Activated naive CD4-positive, alpha-beta T cell treated with anti-CD3 and anti-CD28 coated beads for 36 hours (primary cell): ENCODE data around the gene LIM2. TPM values are rescaled to one million over a fixed set of nuclear protein-coding genes. Genes with fewer than 3 reads are reported as not detected.

Experiments
- CTCF ChIA-PET: fragments of 350-600 bp; sonication (Branson Sonifier 250); formaldehyde crosslinking; loops from one replicate; lab custom pipeline; 2021; ENCODE audit warnings: antibody characterized with exemption; lab: Charles Lee
- DNase-seq: peaks from one replicate; pipeline ENCODE4 v3.0.0-alpha.2; 2020
- H3K27ac Mint-ChIP-seq: one replicate; pipeline ENCODE4 v1.8.0; 2021; ENCODE audit warnings: mild to moderate bottlenecking, mixed read lengths
- H3K27me3 Mint-ChIP-seq: one replicate; pipeline ENCODE4 v1.8.0; 2021; ENCODE audit warnings: low read depth, mixed read lengths
- H3K36me3 Mint-ChIP-seq: one replicate; pipeline ENCODE4 v1.8.0; 2021; ENCODE audit warnings: low read depth, mixed read lengths
- H3K4me1 Mint-ChIP-seq: one replicate; pipeline ENCODE4 v1.8.0; 2021; ENCODE audit warnings: low read depth, mixed read lengths
- H3K4me3 Mint-ChIP-seq: one replicate; pipeline ENCODE4 v1.8.0; 2021; ENCODE audit warnings: mild to moderate bottlenecking, moderate library complexity, mixed read lengths
- H3K9me3 Mint-ChIP-seq: one replicate; pipeline ENCODE4 v1.8.0; 2021; ENCODE audit warnings: mixed read lengths
- intact Hi-C: fragments of 100-400 bp; cut with micrococcal nuclease; formaldehyde crosslinking; loops from one replicate; pipeline ENCODE4 v1.15.1; 2023
- total RNA-seq, 2 experiments: library from RNA; stranded (reverse); gene quantifications; one replicate each; pipeline ENCODE4 v1.2.3, GENCODE V29; 2021

Gene LIM2
- total RNA-seq, 2 experiments from 2014 or later: not detected

DNA sequence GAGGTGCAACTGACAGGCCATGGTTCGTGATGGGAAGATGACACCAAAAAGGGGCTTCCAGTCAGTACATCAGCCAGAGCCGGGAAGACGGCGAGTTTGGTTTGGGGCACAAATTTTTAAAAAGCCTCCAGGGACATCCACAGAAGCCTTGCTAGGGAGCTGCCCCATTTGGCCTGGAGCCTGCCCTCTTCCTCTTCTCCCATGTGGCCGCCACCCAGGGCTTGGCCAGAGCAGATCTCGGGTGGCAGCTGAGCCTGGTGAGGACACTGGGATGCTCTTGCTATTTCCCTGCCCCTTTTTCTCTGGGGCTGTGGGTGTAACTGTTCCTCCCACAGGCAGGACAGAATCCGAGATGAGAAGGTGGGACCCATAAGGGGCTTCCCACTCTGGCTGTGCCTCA, 29.8 kb downstream of the LIM2 start:
- CTCF ChIA-PET: no interaction called here
- H3K4me3 Mint-ChIP-seq: no peak overlapping the region
- peaks cover 5% of the 10 kb centered on the region for H3K36me3 Mint-ChIP-seq
- intact Hi-C loops: no loop called here
- DNase-seq: no peak
- H3K27me3 Mint-ChIP-seq: no peaks in the 10 kb centered on the region
- peaks cover 27% of the 10 kb centered on the region for H3K4me1 Mint-ChIP-seq
- no peaks in the 10 kb centered on the region for H3K9me3 Mint-ChIP-seq
- no peak overlapping the region for H3K27ac Mint-ChIP-seq

DNA sequence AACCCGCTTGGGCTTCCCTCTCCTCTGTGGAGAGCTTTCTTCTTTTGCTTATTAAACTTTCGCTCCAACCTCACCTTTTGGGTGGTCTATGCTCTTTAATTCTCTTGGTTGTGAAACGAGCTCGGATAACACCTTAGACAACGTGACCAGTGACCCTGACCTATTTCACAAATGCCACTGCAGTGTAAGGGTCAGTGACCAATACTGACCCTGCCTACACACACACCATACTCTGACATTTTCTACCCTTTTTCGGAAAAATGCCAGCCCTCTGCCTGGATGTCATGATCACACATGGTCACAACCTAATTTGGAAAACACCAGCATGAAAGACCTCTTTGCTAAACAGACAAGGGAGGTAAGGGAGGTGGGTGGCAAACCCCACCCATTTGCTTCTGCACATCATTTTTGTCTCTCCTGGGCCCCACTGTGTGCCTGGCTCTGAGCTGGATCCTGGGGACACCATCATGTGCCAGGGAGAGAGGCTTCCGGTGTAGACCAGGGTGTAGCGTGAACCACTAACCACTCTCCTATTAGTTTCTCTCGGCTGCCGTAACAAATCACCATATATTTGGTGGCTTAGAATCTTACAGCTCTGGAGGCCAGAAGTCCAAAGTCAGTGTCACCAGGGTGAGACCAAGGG, 31.5 kb downstream of the LIM2 start:
- no peak for DNase-seq
- Mint-ChIP-seq H3K9me3 (no peaks in the 10 kb centered on the region), H3K4me1 (peaks cover 21% of the 10 kb centered on the region), H3K27me3 (no peaks in the 10 kb centered on the region), H3K27ac (no peak overlapping the region), H3K36me3 (peaks cover 8% of the 10 kb centered on the region), H3K4me3 (no peak overlapping the region)
- intact Hi-C loops: no loop called here
- CTCF ChIA-PET: interaction anchor here (1.3 kb wide), 1 partner anchor 57 kb away, joined by 4 read pairs; no protein-coding TSS in a partner anchor

DNA sequence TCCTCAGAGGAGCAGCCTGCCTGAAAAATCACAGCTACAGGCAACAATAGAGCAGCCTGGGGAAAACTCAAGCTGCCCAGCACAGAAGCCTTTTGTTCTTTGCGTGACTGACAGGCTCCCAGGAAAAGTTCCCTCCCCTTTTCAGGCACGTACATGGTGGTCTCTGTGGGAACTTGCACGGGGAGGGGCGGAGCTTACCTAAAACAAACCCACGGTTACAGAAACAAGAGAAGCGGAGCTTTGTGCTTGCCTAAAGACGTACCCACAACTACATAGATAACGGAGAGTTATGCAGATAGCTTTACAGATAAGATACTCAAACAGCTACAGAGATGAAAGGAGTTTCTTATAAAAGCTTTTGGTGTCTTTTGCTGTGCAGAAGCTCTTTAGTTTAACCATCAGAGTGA, 33.0 kb downstream of the LIM2 start:
- no peaks in the 10 kb centered on the region for H3K27me3 Mint-ChIP-seq
- no peak overlapping the region for H3K4me3 Mint-ChIP-seq

GRCh38 chr19:51354103-51354741, 33.6 kb downstream of the LIM2 start:
- intact Hi-C loops: no loop called here
- no peak overlapping the region for H3K4me3 Mint-ChIP-seq
- H3K27me3 Mint-ChIP-seq: no peaks in the 10 kb centered on the region

More for the DNA sequence above, 33.0 kb downstream of the LIM2 start:
- peaks cover 9% of the 10 kb centered on the region for H3K36me3 Mint-ChIP-seq
- intact Hi-C loops: no loop called here
- H3K4me1 Mint-ChIP-seq: peaks cover 17% of the 10 kb centered on the region
- CTCF ChIA-PET: interaction anchor here (1.1 kb wide), 1 partner anchor 17 kb away, joined by 5 read pairs; no protein-coding TSS in a partner anchor
- peak; percentile 29 for DNase-seq
- H3K27ac Mint-ChIP-seq: no peak overlapping the region
- H3K9me3 Mint-ChIP-seq: no peaks in the 10 kb centered on the region

GRCh38 chr19:51352783-51353360, 34.9 kb downstream of the LIM2 start:
- Mint-ChIP-seq H3K9me3 (no peaks in the 10 kb centered on the region), H3K27me3 (no peaks in the 10 kb centered on the region), H3K36me3 (peaks cover 9% of the 10 kb centered on the region), H3K4me1 (peaks cover 17% of the 10 kb centered on the region), H3K27ac (no peak overlapping the region), H3K4me3 (no peak overlapping the region)
- CTCF ChIA-PET: no interaction called here
- DNase-seq: no peak
- intact Hi-C loops: no loop called here

More at GRCh38 chr19:51354103-51354741, 33.6 kb downstream of the LIM2 start:
- CTCF ChIA-PET: interaction anchor here (1.1 kb wide), 1 partner anchor 16 kb away, joined by 5 read pairs; no protein-coding TSS in a partner anchor
- no peak for DNase-seq
- Mint-ChIP-seq H3K4me1 (peaks cover 17% of the 10 kb centered on the region), H3K36me3 (peaks cover 9% of the 10 kb centered on the region), H3K27ac (no peak overlapping the region), H3K9me3 (no peaks in the 10 kb centered on the region)

- intact Hi-C loops: no loop called here
- Mint-ChIP-seq H3K27ac (no peak overlapping the region), H3K4me1 (peaks cover 17% of the 10 kb centered on the region), H3K36me3 (peaks cover 11% of the 10 kb centered on the region), H3K4me3 (no peak overlapping the region), H3K9me3 (no peaks in the 10 kb centered on the region), H3K27me3 (no peaks in the 10 kb centered on the region)
- CTCF ChIA-PET: no interaction called here
- no peak for DNase-seq
Observed at GRCh38 chr19:51351266-51351990, 36.3 kb downstream of the LIM2 start.

DNA sequence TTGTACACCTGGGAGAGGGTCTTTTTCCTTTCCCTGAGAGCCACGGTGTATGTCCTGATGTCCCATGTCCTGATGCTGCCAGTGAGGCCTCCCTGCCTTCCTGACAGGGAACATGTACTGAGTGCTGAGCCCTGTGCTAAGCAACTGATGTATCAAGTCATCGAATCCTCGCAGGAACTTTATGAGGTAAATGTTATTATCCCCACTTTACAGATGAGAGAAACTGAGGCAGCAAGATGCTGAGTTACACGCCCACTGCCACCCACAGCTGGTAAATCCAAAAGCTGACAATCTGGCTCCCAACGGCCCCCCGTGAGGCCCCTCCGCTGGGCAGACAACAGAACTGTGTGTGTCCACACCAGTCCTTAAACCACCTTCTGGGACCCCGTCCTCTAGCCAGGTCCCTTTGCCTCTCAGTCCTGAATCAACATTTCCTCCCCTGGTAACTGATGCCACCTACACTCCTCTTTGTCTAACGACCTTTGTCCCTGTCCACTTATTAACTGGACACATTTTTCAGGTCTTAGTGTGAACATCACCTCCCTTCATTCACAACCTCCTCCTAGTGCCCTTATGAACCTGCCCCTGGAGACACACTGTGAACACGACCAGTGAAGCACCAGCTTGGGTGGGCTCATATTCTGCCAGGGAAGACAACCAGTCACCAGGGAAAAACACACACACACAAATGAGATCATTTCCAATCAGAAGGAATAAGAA, 40.4 kb downstream of the LIM2 start:
- Mint-ChIP-seq H3K27ac (no peak overlapping the region), H3K4me3 (no peak overlapping the region), H3K27me3 (no peaks in the 10 kb centered on the region), H3K36me3 (peaks cover 15% of the 10 kb centered on the region), H3K4me1 (no peaks in the 10 kb centered on the region), H3K9me3 (no peaks in the 10 kb centered on the region)
- intact Hi-C loops: no loop called here
- CTCF ChIA-PET: no interaction called here
- DNase-seq: no peak

- no peak overlapping the region for H3K27ac Mint-ChIP-seq
- DNase-seq: no peak
- no peaks in the 10 kb centered on the region for H3K27me3 Mint-ChIP-seq
- no peak overlapping the region for H3K4me3 Mint-ChIP-seq
- H3K9me3 Mint-ChIP-seq: no peaks in the 10 kb centered on the region
- CTCF ChIA-PET: no interaction called here
- peaks cover 11% of the 10 kb centered on the region for H3K36me3 Mint-ChIP-seq
- H3K4me1 Mint-ChIP-seq: no peaks in the 10 kb centered on the region
- intact Hi-C loops: no loop called here
Observed at GRCh38 chr19:51346742-51347141, 41.0 kb downstream of the LIM2 start.

GRCh38 chr19:51345076-51345620, 42.6 kb downstream of the LIM2 start:
- no peak overlapping the region for H3K27ac Mint-ChIP-seq

DNA sequence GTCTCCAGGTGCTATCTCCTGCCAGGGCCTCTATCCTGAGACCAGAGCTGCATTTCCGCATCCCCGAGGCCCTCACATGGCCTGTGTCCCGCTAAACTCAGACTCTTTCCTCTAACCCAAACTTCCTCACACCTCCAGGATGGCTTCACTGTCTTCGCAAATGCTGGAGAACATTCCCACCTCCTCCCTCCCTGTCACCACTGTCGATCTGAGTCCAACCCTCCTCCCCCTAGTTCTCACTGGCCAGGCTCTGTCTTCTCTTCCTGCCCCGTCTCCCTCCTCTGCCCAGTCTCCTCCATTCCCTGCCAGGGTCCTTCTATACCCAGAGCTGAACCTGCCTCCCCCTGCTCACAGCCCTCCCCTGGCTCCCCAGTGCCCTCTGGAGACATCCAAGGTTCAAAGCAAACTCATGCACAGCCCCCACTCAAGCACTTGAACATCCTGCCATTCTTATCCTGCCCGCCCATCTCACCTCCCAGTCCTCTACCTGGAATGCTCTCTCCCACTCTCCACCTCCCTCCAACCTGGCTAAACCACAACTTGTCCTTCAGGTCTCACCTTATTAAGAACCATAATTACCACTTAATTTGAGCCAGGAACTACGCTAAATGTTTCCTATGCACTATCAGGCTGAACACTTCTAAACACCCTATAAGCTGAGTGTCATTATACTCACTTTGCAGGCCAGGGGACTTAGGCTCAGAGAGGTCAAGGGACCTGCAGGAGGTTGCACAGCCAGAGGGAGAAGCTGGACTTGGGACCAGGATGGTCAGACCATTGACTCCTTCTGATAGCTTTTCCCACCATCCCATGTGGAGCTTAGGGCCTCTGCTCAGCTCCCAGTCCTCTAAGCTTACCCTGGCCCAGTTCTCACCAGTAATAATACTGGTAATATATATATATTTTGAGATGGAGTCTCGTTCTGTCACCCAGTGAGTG, 44.9 kb downstream of the LIM2 start:
- intact Hi-C loops: no loop called here
- peaks cover 7% of the 10 kb centered on the region for H3K36me3 Mint-ChIP-seq
- no peak for DNase-seq
- no peak overlapping the region for H3K4me3 Mint-ChIP-seq
- H3K9me3 Mint-ChIP-seq: no peaks in the 10 kb centered on the region
- no peaks in the 10 kb centered on the region for H3K27me3 Mint-ChIP-seq
- CTCF ChIA-PET: interaction anchor here (0.6 to 1.1 kb wide), 3 partner anchors 17 to 97 kb away, joined by 3 to 4 read pairs (median 3); no protein-coding TSS in a partner anchor
- peaks cover 13% of the 10 kb centered on the region for H3K4me1 Mint-ChIP-seq
- no peak overlapping the region for H3K27ac Mint-ChIP-seq

More at GRCh38 chr19:51345076-51345620, 42.6 kb downstream of the LIM2 start:
- Mint-ChIP-seq H3K4me1 (peaks cover 2% of the 10 kb centered on the region), H3K9me3 (no peaks in the 10 kb centered on the region), H3K27me3 (no peaks in the 10 kb centered on the region), H3K36me3 (peaks cover 9% of the 10 kb centered on the region), H3K4me3 (no peak overlapping the region)
- intact Hi-C loops: no loop called here
- no peak for DNase-seq
- CTCF ChIA-PET: no interaction called here
